ENCODE measurements around the gene AKAIN1. TPM values are rescaled to one million over a fixed set of nuclear protein-coding genes. Genes with fewer than 3 reads are reported as not detected.

AKAIN1 gene
- polyA plus RNA-seq (2013, experiment 1 of 2; ENCODE audit: insufficient read length), result not detected
- polyA plus RNA-seq (2013, experiment 2 of 2; ENCODE audit: insufficient read length), result not detected

- peak; percentile 40 for DNase-seq
These were observed at the start of gene AKAIN1 for GRCh38 chr18:5197032-5197434. Gene AKAIN1 (minus strand): TSS chr18:5197257. CDS start chr18:5197053, 204 bp downstream.

GRCh38 chr18:5244941-5245340 lies 47.9 kb upstream of the AKAIN1 start:
- DNase-seq, result no peak

GRCh38 chr18:5239447-5239846 lies 42.4 kb upstream of the AKAIN1 start:
- DNase-seq, result no peak

- DNase-seq, result peak; percentile 31
These were observed 41.4 kb upstream of the AKAIN1 start for GRCh38 chr18:5238371-5238976.

GRCh38 chr18:5237723-5238370 lies 40.8 kb upstream of the AKAIN1 start:
- DNase-seq, result peak; percentile 89

- peak; percentile 3 for DNase-seq
These were observed 40.1 kb upstream of the AKAIN1 start for GRCh38 chr18:5237083-5237722.

- DNase-seq, result no peak
These were observed 17.7 kb upstream of the AKAIN1 start for GRCh38 chr18:5214583-5215351.

- DNase-seq, result no peak
These were observed 10.6 kb upstream of the AKAIN1 start for GRCh38 chr18:5207471-5208150.

- no peak for DNase-seq
These were observed 1.3 kb upstream of the AKAIN1 start for GRCh38 chr18:5198311-5198710.

- no peak for DNase-seq
These were observed 404 bp upstream of the AKAIN1 start for GRCh38 chr18:5197461-5197860.

- DNase-seq, result no peak
These were observed 615 bp downstream of the AKAIN1 start for GRCh38 chr18:5196253-5197031.

GRCh38 chr18:5195656-5196055 lies 1.4 kb downstream of the AKAIN1 start:
- no peak for DNase-seq

GRCh38 chr18:5180254-5180653 lies 16.8 kb downstream of the AKAIN1 start:
- no peak for DNase-seq

- DNase-seq, result no peak
These were observed 18.5 kb downstream of the AKAIN1 start for GRCh38 chr18:5178519-5178918.

- no peak for DNase-seq
These were observed 21.7 kb downstream of the AKAIN1 start for GRCh38 chr18:5175378-5175777.

- no peak for DNase-seq
These were observed 23.4 kb downstream of the AKAIN1 start for GRCh38 chr18:5173646-5174045.

GRCh38 chr18:5173236-5173635 lies 23.8 kb downstream of the AKAIN1 start:
- DNase-seq, result no peak

GRCh38 chr18:5167831-5168230 lies 29.2 kb downstream of the AKAIN1 start:
- no peak for DNase-seq

- DNase-seq, result no peak
These were observed 30.3 kb downstream of the AKAIN1 start for GRCh38 chr18:5166606-5167280.

GRCh38 chr18:5164903-5165302 lies 32.2 kb downstream of the AKAIN1 start:
- no peak for DNase-seq

- DNase-seq, result no peak
These were observed 34.9 kb downstream of the AKAIN1 start for GRCh38 chr18:5162111-5162510.

Measured in fibroblast of skin of abdomen (primary cell).